Sigmoid colon (tissue), 4 donors: ENCODE results near the gene FOXK2.

Source experiments
- EP300 ChIP-seq, 4 donors: sonication (generic); formaldehyde crosslinking; IDR thresholded peaks; one replicate each; pipeline ENCODE4 v1.6.1; 2017; ENCODE audit warnings: antibody characterized with exemption in 4 of 4
- POLR2A ChIP-seq, 2 donors: fragments of 450-650 bp; IDR thresholded peaks; one replicate each; pipeline ENCODE4 v1.6.1; 2016; ENCODE audit warnings: antibody characterized with exemption in 2 of 2, mild to moderate bottlenecking in 2 of 2, moderate library complexity in 2 of 2
- TF ChIP-seq, protein P1 (sequence below), 4 experiments: fragments of 450-650 bp in 3 of 4; fragments of 200-600 bp in 1 of 4; IDR thresholded peaks; one replicate each; pipeline ENCODE4 v1.5.1; 2016 to 2019; ENCODE audit warnings: antibody characterized with exemption in 4 of 4, mild to moderate bottlenecking in 3 of 4, moderate library complexity in 2 of 4

DNA sequence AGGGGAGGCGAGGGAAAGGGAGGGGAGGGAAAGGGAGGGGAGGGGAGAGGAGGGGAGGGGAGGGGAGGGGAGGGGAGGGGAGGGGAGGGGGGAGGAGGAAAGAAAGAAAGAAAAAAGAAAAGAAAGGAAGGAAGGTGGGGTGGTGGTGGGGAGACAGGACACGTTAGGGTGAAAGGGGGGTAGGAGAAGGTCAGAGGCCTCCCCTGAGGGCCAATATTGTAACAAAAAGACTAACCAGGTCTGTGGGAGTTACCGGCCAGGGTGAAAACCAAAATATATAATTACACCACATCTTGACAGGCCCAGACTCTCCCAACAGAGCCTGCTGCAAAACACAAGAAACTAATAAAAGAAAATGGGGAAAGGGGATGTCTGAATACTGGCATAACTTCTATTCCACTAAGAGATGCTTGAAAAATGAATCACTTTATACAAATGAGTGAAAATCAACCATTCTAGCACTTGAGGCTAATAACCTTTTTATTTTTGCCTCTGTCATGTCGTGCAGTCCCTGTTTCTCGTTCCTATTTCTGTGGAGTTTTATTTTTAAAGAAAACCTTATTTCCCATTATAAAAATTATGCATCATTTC lies 118.7 kb downstream of the FOXK2 start:
- TF ChIP-seq, protein P1, sequence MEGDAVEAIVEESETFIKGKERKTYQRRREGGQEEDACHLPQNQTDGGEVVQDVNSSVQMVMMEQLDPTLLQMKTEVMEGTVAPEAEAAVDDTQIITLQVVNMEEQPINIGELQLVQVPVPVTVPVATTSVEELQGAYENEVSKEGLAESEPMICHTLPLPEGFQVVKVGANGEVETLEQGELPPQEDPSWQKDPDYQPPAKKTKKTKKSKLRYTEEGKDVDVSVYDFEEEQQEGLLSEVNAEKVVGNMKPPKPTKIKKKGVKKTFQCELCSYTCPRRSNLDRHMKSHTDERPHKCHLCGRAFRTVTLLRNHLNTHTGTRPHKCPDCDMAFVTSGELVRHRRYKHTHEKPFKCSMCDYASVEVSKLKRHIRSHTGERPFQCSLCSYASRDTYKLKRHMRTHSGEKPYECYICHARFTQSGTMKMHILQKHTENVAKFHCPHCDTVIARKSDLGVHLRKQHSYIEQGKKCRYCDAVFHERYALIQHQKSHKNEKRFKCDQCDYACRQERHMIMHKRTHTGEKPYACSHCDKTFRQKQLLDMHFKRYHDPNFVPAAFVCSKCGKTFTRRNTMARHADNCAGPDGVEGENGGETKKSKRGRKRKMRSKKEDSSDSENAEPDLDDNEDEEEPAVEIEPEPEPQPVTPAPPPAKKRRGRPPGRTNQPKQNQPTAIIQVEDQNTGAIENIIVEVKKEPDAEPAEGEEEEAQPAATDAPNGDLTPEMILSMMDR (IDR thresholded peaks at IDR 0.05): no peak
- no peak for TF ChIP-seq EP300 (IDR thresholded peaks at IDR 0.05)
- TF ChIP-seq POLR2A (IDR thresholded peaks at IDR 0.05): no peak
